H9 (cell line): ENCODE results near the gene DLX1. TPM values are rescaled to one million over a fixed set of nuclear protein-coding genes. Genes with fewer than 3 reads are reported as not detected.

Experiments
- DNase-seq: peaks from one replicate; pipeline ENCODE4 v3.0.0-alpha.2; 2017
- H2AFZ ChIP-seq: one replicate; pipeline ENCODE4 v1.6.1; 2013; ENCODE audit warnings: mild to moderate bottlenecking, low read length, control low read depth, moderate library complexity
- H2AK5ac ChIP-seq: 2 replicates; pipeline ENCODE4 v1.6.1; 2013; ENCODE audit warnings: low read length, control low read depth, mixed read lengths; ENCODE audit not compliant: insufficient read length
- H2BK120ac ChIP-seq: one replicate; pipeline ENCODE4 v1.6.1; 2013; ENCODE audit warnings: low read depth, mild to moderate bottlenecking, low read length, control low read depth, inconsistent platforms; ENCODE audit not compliant: poor library complexity, severe bottlenecking
- H2BK12ac ChIP-seq: 2 replicates; pipeline ENCODE4 v1.6.1; 2013; ENCODE audit warnings: low read length, control low read depth, mixed read lengths, low read depth; ENCODE audit not compliant: insufficient read length
- H2BK15ac ChIP-seq: 2 replicates; pipeline ENCODE4 v1.6.1; 2013; ENCODE audit warnings: low read depth, low read length, control low read depth
- H2BK20ac ChIP-seq: one replicate; pipeline ENCODE4 v1.6.1; 2013; ENCODE audit warnings: low read depth, mild to moderate bottlenecking, low read length, control low read depth, inconsistent platforms; ENCODE audit not compliant: poor library complexity, severe bottlenecking
- H2BK5ac ChIP-seq: 2 replicates; pipeline ENCODE4 v1.6.1; 2013; ENCODE audit warnings: low read length, control low read depth, mixed read lengths; ENCODE audit not compliant: insufficient read length
- H3K14ac ChIP-seq: 2 replicates; pipeline ENCODE4 v1.6.1; 2013; ENCODE audit warnings: low read length, control low read depth; ENCODE audit not compliant: insufficient read depth
- H3K18ac ChIP-seq: 2 replicates; pipeline ENCODE4 v1.6.1; 2013; ENCODE audit warnings: low read depth, mild to moderate bottlenecking, mixed read lengths, low read length, control low read depth; ENCODE audit not compliant: insufficient read length
- H3K23ac ChIP-seq: 2 replicates; pipeline ENCODE4 v1.6.1; 2013; ENCODE audit warnings: low read length, control low read depth, mixed read lengths, low read depth; ENCODE audit not compliant: insufficient read length
- H3K23me2 ChIP-seq: 2 replicates; pipeline ENCODE4 v1.6.1; 2013; ENCODE audit warnings: low read depth, mild to moderate bottlenecking, mixed read lengths, low read length, control low read depth; ENCODE audit not compliant: insufficient read length, poor library complexity, severe bottlenecking
- H3K27ac ChIP-seq: 2 replicates; pipeline ENCODE4 v1.5.1; 2013; ENCODE audit warnings: low read length, control low read depth, mixed read lengths, low read depth; ENCODE audit not compliant: insufficient read length
- H3K27me3 ChIP-seq: 2 replicates; pipeline ENCODE4 v1.6.1; 2013; ENCODE audit warnings: low read length, control low read depth, inconsistent platforms; ENCODE audit not compliant: insufficient read depth
- H3K4ac ChIP-seq: 2 replicates; pipeline ENCODE4 v1.6.1; 2013; ENCODE audit warnings: low read depth, mild to moderate bottlenecking, control low read depth, inconsistent platforms, low read length, moderate library complexity
- H3K4me1 ChIP-seq: 2 replicates; pipeline ENCODE4 v1.6.1; 2013; ENCODE audit warnings: low read length, control low read depth, inconsistent platforms; ENCODE audit not compliant: insufficient read depth
- H3K4me2 ChIP-seq: 2 replicates; pipeline ENCODE4 v1.6.1; 2013; ENCODE audit warnings: low read length, control low read depth, mixed read lengths; ENCODE audit not compliant: insufficient read length, insufficient read depth
- H3K56ac ChIP-seq: 2 replicates; pipeline ENCODE4 v1.6.1; 2013; ENCODE audit warnings: low read depth, mild to moderate bottlenecking, mixed read lengths, low read length, control low read depth; ENCODE audit not compliant: insufficient read length
- H3K79me1 ChIP-seq: 2 replicates; pipeline ENCODE4 v1.6.1; 2013; ENCODE audit warnings: low read depth, mild to moderate bottlenecking, moderate library complexity, low read length, control low read depth, inconsistent platforms; ENCODE audit not compliant: insufficient read depth, poor library complexity, severe bottlenecking
- H3K79me2 ChIP-seq: 2 replicates; pipeline ENCODE4 v1.6.1; 2013; ENCODE audit warnings: low read length, control low read depth, inconsistent platforms; ENCODE audit not compliant: insufficient read depth
- H3K9ac ChIP-seq: 2 replicates; pipeline ENCODE4 v1.6.1; 2013; ENCODE audit warnings: low read length, control low read depth, mixed read lengths; ENCODE audit not compliant: insufficient read length; ENCODE audit errors: extremely low read depth
- H3K9me3 ChIP-seq: one replicate; pipeline ENCODE4 v1.6.1; 2013; ENCODE audit warnings: low read depth, low read length, inconsistent platforms; ENCODE audit not compliant: control insufficient read depth
- H3T11ph ChIP-seq: one replicate; pipeline ENCODE4 v1.6.1; 2013; ENCODE audit warnings: mild to moderate bottlenecking, low read length, control low read depth, inconsistent platforms
- H4K20me1 ChIP-seq: one replicate; pipeline ENCODE4 v1.6.1; 2013; ENCODE audit not compliant: control insufficient read depth, insufficient read length, insufficient read depth
- H4K5ac ChIP-seq: 2 replicates; pipeline ENCODE4 v1.6.1; 2013; ENCODE audit warnings: low read depth, mild to moderate bottlenecking, mixed read lengths, low read length, control low read depth; ENCODE audit not compliant: insufficient read length
- H4K8ac ChIP-seq: replicated peaks from 2 replicates; pipeline ENCODE4 v1.6.1; 2013; ENCODE audit warnings: low read length, control low read depth, mixed read lengths, low read depth; ENCODE audit not compliant: insufficient read length
- H4K91ac ChIP-seq: 2 replicates; pipeline ENCODE4 v1.6.1; 2013; ENCODE audit warnings: low read depth, mild to moderate bottlenecking, moderate library complexity, mixed read lengths, low read length, control low read depth; ENCODE audit not compliant: insufficient read length
- H3K27ac Mint-ChIP-seq, 3 experiments: 2 replicates in 2 of 3; 3 replicates in 1 of 3; pipeline ENCODE4 v1.8.0; 2020 to 2021; ENCODE audit warnings: mixed read lengths in 3 of 3, mild to moderate bottlenecking in 1 of 3, moderate library complexity in 1 of 3
- H3K27me3 Mint-ChIP-seq: 2 replicates; pipeline ENCODE4 v1.8.0; 2021; ENCODE audit warnings: low read depth, mild to moderate bottlenecking, moderate library complexity, mixed read lengths
- H3K36me3 Mint-ChIP-seq, 3 experiments: 2 replicates in 2 of 3; 3 replicates in 1 of 3; pipeline ENCODE4 v1.8.0; 2020 to 2021; ENCODE audit warnings: low read depth in 3 of 3, mixed read lengths in 3 of 3; ENCODE audit not compliant: insufficient read depth in 1 of 3
- H3K4me1 Mint-ChIP-seq, 2 experiments: 2 replicates each; pipeline ENCODE4 v1.8.0; 2020; ENCODE audit warnings: mixed read lengths in 2 of 2
- H3K4me3 Mint-ChIP-seq, 2 experiments: 2 replicates in 1 of 2; 3 replicates in 1 of 2; pipeline ENCODE4 v1.8.0; 2020 to 2021; ENCODE audit warnings: mild to moderate bottlenecking in 2 of 2, mixed read lengths in 2 of 2, moderate library complexity in 1 of 2
- H3K9me3 Mint-ChIP-seq, 2 experiments: 2 replicates in 1 of 2; 3 replicates in 1 of 2; pipeline ENCODE4 v1.8.0; 2020; ENCODE audit warnings: mild to moderate bottlenecking in 2 of 2, mixed read lengths in 2 of 2, moderate library complexity in 1 of 2
- WGBS: extraction: QIAGEN DNeasy Blood & Tissue Kit; methylation state at CpG from one replicate; pipeline ENCODE4 v1.1.7; 2013; ENCODE audit warnings: missing lambda C conversion rate, low lambda C conversion rate, mixed read lengths; ENCODE audit not compliant: insufficient read length; ENCODE audit errors: extremely low coverage; 5-methylcytosine and 5-hydroxymethylcytosine counted together
- total RNA-seq: library from RNA; stranded (reverse); gene quantifications from 2 replicates; pipeline ENCODE4 v1.2.1, GENCODE V29; 2021
- TF ChIP-seq, protein P1 (sequence below): fragments of 200-600 bp; sonication (generic); conservative IDR thresholded peaks from 3 replicates; pipeline ENCODE4 v1.8.0; 2021; ENCODE audit warnings: antibody characterized with exemption, mild to moderate bottlenecking

The DLX1 gene
- total RNA-seq, 1 experiment from 2014 or later = not detected

GRCh38 chr2:172053486-172053885 is 31.8 kb upstream of the DLX1 start:
- H3K36me3 Mint-ChIP-seq = no peaks in the 10 kb centered on the region
- Histone ChIP-seq H3K23ac (no peak overlapping the region), H3K18ac (no peak overlapping the region), H3K9me3 (no peaks in the 10 kb centered on the region), H3K9ac (no peak overlapping the region), H2BK15ac (no peak overlapping the region), H4K8ac (no peak overlapping the region), H4K20me1 (no peaks in the 10 kb centered on the region), H3K79me1 (no peaks in the 10 kb centered on the region), H3K56ac (no peak overlapping the region), H3K4me2 (no peak overlapping the region), H3K27me3 (no peaks in the 10 kb centered on the region), H3K27ac (no peak overlapping the region), H3K4ac (no peak overlapping the region), H3K4me1 (no peaks in the 10 kb centered on the region), H3K14ac (no peak overlapping the region), H2BK5ac (no peak overlapping the region), H4K91ac (no peak overlapping the region), H3K23me2 (no peaks in the 10 kb centered on the region), H2BK12ac (no peak overlapping the region), H2BK20ac (no peak overlapping the region), H2BK120ac (no peak overlapping the region), H3T11ph (no peak overlapping the region), H4K5ac (no peak overlapping the region), H2AK5ac (no peak overlapping the region), H2AFZ (no peak overlapping the region), H3K79me2 (no peaks in the 10 kb centered on the region)
- TF ChIP-seq, protein P1, sequence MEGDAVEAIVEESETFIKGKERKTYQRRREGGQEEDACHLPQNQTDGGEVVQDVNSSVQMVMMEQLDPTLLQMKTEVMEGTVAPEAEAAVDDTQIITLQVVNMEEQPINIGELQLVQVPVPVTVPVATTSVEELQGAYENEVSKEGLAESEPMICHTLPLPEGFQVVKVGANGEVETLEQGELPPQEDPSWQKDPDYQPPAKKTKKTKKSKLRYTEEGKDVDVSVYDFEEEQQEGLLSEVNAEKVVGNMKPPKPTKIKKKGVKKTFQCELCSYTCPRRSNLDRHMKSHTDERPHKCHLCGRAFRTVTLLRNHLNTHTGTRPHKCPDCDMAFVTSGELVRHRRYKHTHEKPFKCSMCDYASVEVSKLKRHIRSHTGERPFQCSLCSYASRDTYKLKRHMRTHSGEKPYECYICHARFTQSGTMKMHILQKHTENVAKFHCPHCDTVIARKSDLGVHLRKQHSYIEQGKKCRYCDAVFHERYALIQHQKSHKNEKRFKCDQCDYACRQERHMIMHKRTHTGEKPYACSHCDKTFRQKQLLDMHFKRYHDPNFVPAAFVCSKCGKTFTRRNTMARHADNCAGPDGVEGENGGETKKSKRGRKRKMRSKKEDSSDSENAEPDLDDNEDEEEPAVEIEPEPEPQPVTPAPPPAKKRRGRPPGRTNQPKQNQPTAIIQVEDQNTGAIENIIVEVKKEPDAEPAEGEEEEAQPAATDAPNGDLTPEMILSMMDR = no peak
- WGBS = no CpG with 5 or more reads among the region's 1 CpG
- no peaks in the 10 kb centered on the region for H3K27me3 Mint-ChIP-seq
- no peaks in the 10 kb centered on the region for H3K4me1 Mint-ChIP-seq
- no peaks in the 10 kb centered on the region for H3K9me3 Mint-ChIP-seq
- no peak overlapping the region for H3K4me3 Mint-ChIP-seq
- DNase-seq = no peak
- no peak overlapping the region for H3K27ac Mint-ChIP-seq
